SK-N-MC (cell line): Measurements from ENCODE around the gene LYPD1.

ENCODE experiments used
- DNase-seq: peaks from one replicate; pipeline ENCODE4 v3.0.0-alpha.2; 2011; ENCODE audit warnings: low read depth, low spot score
- H3K27ac ChIP-seq: fragments of 200-600 bp; sonication (generic); 2 replicates; pipeline ENCODE4 v1.5.1; 2016; ENCODE audit warnings: mixed run types
- H3K36me3 ChIP-seq: fragments of 200-600 bp; sonication (generic); 2 replicates; pipeline ENCODE4 v1.6.1; 2017; ENCODE audit warnings: antibody characterized with exemption, low read length, mixed read lengths; ENCODE audit not compliant: insufficient read depth
- H3K4me3 ChIP-seq: fragments of 200-600 bp; sonication (generic); 2 replicates; pipeline ENCODE4 v1.5.1; 2016
- H3K9ac ChIP-seq: fragments of 200-600 bp; sonication (generic); 2 replicates; pipeline ENCODE4 v1.8.0; 2017; ENCODE audit warnings: mixed run types, mixed read lengths; ENCODE audit not compliant: insufficient read length
- H3K9me3 ChIP-seq: fragments of 200-600 bp; sonication (generic); 2 replicates; pipeline ENCODE4 v1.6.1; 2017; ENCODE audit warnings: low read depth, mild to moderate bottlenecking, antibody characterized with exemption, low read length, moderate library complexity, mixed read lengths
- EZH2 ChIP-seq: fragments of 200-600 bp; sonication (generic); IDR thresholded peaks from one replicate; pipeline ENCODE4 v1.6.1; 2017; ENCODE audit warnings: antibody characterized with exemption
- FOXP2 ChIP-seq: optimal IDR thresholded peaks from 2 replicates; pipeline ENCODE3; 2011; ENCODE audit warnings: mild to moderate bottlenecking, moderate library complexity; ENCODE audit not compliant: insufficient read depth; ENCODE audit errors: extremely low read length, control extremely low read depth
- POLR2AphosphoS5 ChIP-seq: IDR thresholded peaks from 2 replicates; pipeline ENCODE4 v1.6.1; 2012; ENCODE audit warnings: mild to moderate bottlenecking, low read depth, low read length, borderline replicate concordance

Gene LYPD1

GRCh38 chr2:132632000-132632649 is 37.9 kb downstream of the LYPD1 start:
- H3K9me3 ChIP-seq = no peaks in the 10 kb centered on the region
- no peak overlapping the region for H3K4me3 ChIP-seq
- no peak overlapping the region for H3K9ac ChIP-seq
- no peak for TF ChIP-seq FOXP2
- TF ChIP-seq POLR2AphosphoS5 = no peak
- no peak for TF ChIP-seq EZH2
- H3K36me3 ChIP-seq = no peaks in the 10 kb centered on the region
- no peak for DNase-seq
- H3K27ac ChIP-seq = no peak overlapping the region

GRCh38 chr2:132627536-132627935 is 42.5 kb downstream of the LYPD1 start:
- no peak for TF ChIP-seq FOXP2
- no peak for TF ChIP-seq POLR2AphosphoS5
- TF ChIP-seq EZH2 = no peak
- Histone ChIP-seq H3K36me3 (no peaks in the 10 kb centered on the region), H3K9me3 (no peaks in the 10 kb centered on the region), H3K27ac (no peak overlapping the region), H3K9ac (no peak overlapping the region), H3K4me3 (no peak overlapping the region)
- no peak for DNase-seq

GRCh38 chr2:132623096-132623839 is 46.7 kb downstream of the LYPD1 start:
- no peak for DNase-seq
- H3K27ac ChIP-seq = no peak overlapping the region
- no peak overlapping the region for H3K4me3 ChIP-seq

GRCh38 chr2:132621131-132621875 is 48.7 kb downstream of the LYPD1 start:
- no peak for DNase-seq
- no peaks in the 10 kb centered on the region for H3K9me3 ChIP-seq
- H3K4me3 ChIP-seq = no peak overlapping the region
- no peaks in the 10 kb centered on the region for H3K36me3 ChIP-seq
- H3K9ac ChIP-seq = no peak overlapping the region
- no peak for TF ChIP-seq FOXP2
- no peak for TF ChIP-seq EZH2
- TF ChIP-seq POLR2AphosphoS5 = no peak
- H3K27ac ChIP-seq = no peak overlapping the region

More at GRCh38 chr2:132623096-132623839, 46.7 kb downstream of the LYPD1 start:
- TF ChIP-seq EZH2 = no peak
- no peak for TF ChIP-seq POLR2AphosphoS5
- TF ChIP-seq FOXP2 = no peak
- Histone ChIP-seq H3K36me3 (no peaks in the 10 kb centered on the region), H3K9me3 (no peaks in the 10 kb centered on the region), H3K9ac (no peak overlapping the region)

GRCh38 chr2:132620115-132620514 is 49.9 kb downstream of the LYPD1 start:
- no peak overlapping the region for H3K9ac ChIP-seq
- no peaks in the 10 kb centered on the region for H3K9me3 ChIP-seq
- no peak overlapping the region for H3K4me3 ChIP-seq
- no peaks in the 10 kb centered on the region for H3K36me3 ChIP-seq
- no peak for DNase-seq
- H3K27ac ChIP-seq = no peak overlapping the region
- no peak for TF ChIP-seq FOXP2
- TF ChIP-seq POLR2AphosphoS5 = no peak
- no peak for TF ChIP-seq EZH2

- DNase-seq = no peak
- Histone ChIP-seq H3K4me3 (no peak overlapping the region), H3K9ac (no peak overlapping the region), H3K36me3 (no peaks in the 10 kb centered on the region), H3K9me3 (no peaks in the 10 kb centered on the region), H3K27ac (no peak overlapping the region)
- no peak for TF ChIP-seq FOXP2
- TF ChIP-seq EZH2 = no peak
- TF ChIP-seq POLR2AphosphoS5 = no peak
These were observed 51.3 kb downstream of the LYPD1 start for GRCh38 chr2:132618734-132619133.

GRCh38 chr2:132617989-132618388 is 52.0 kb downstream of the LYPD1 start:
- no peak overlapping the region for H3K4me3 ChIP-seq
- H3K36me3 ChIP-seq = no peaks in the 10 kb centered on the region
- no peak for TF ChIP-seq EZH2
- H3K9me3 ChIP-seq = no peaks in the 10 kb centered on the region
- no peak for DNase-seq
- H3K27ac ChIP-seq = no peak overlapping the region
- H3K9ac ChIP-seq = no peak overlapping the region

- TF ChIP-seq EZH2 = no peak
- no peak for TF ChIP-seq POLR2AphosphoS5
- TF ChIP-seq FOXP2 = no peak
- H3K36me3 ChIP-seq = no peaks in the 10 kb centered on the region
- no peak overlapping the region for H3K27ac ChIP-seq
- no peak for DNase-seq
- H3K9ac ChIP-seq = no peak overlapping the region
- no peaks in the 10 kb centered on the region for H3K9me3 ChIP-seq
- no peak overlapping the region for H3K4me3 ChIP-seq
These were observed 54.5 kb downstream of the LYPD1 start for GRCh38 chr2:132615329-132616085.
